PC-3 (cell line): ENCODE measurements around the gene ZNF490. TPM values are rescaled to one million over a fixed set of nuclear protein-coding genes. Genes with fewer than 3 reads are reported as not detected.

Experiments
- ATAC-seq: fragments of 200-7000 bp; cut with Tn5 transposase; 2 replicates; pipeline ENCODE4 v1.9.1; 2020; ENCODE audit warnings: mild to moderate bottlenecking, moderate library complexity
- BruUV-seq: library from RNA; stranded (reverse); fragments of 400-500 nt; replicated peaks from 2 replicates; lab custom pipeline; 2021; lab: Mats Ljungman, UMichigan
- CTCF ChIA-PET: fragments of 300-600 bp; sonication (Branson Sonifier 250); formaldehyde crosslinking; loops from one replicate; lab custom pipeline; 2022; ENCODE audit warnings: antibody characterized with exemption; lab: Charles Lee
- POLR2A ChIA-PET: fragments of 300-600 bp; sonication (Branson Sonifier 250); formaldehyde crosslinking; loops from one replicate; lab custom pipeline; 2022; ENCODE audit warnings: antibody characterized with exemption; ENCODE audit not compliant: unreplicated experiment; lab: Charles Lee
- DNase-seq: peaks from one replicate; pipeline ENCODE4 v3.0.0-alpha.2; 2015
- H2AFZ ChIP-seq: fragments of 300-600 bp; sonication (generic); 2 replicates; pipeline ENCODE4 v1.6.0; 2016; ENCODE audit warnings: antibody characterized with exemption, low read length
- H3F3A ChIP-seq: fragments of 300-600 bp; sonication (generic); one replicate; pipeline ENCODE4 v1.6.0; 2017; ENCODE audit warnings: antibody characterized with exemption, low read length, control low read depth, mild to moderate bottlenecking; ENCODE audit not compliant: unreplicated experiment
- H3K27ac ChIP-seq: fragments of 300-600 bp; sonication (generic); 2 replicates; pipeline ENCODE4 v1.5.1; 2016; ENCODE audit warnings: mild to moderate bottlenecking, low read length
- H3K27me3 ChIP-seq: fragments of 300-600 bp; sonication (generic); 2 replicates; pipeline ENCODE4 v1.6.1; 2016; ENCODE audit warnings: low read length, mixed read lengths
- H3K36me3 ChIP-seq: fragments of 300-600 bp; sonication (generic); 2 replicates; pipeline ENCODE4 v1.6.1; 2016; ENCODE audit warnings: low read depth, mixed run types, low read length, mixed read lengths
- H3K4me1 ChIP-seq: fragments of 300-600 bp; sonication (generic); 2 replicates; pipeline ENCODE4 v1.5.1; 2016; ENCODE audit warnings: low read length; ENCODE audit not compliant: insufficient read depth
- H3K4me2 ChIP-seq: fragments of 300-600 bp; sonication (generic); 2 replicates; pipeline ENCODE4 v1.6.0; 2016; ENCODE audit warnings: low read length
- H3K4me3 ChIP-seq: fragments of 300-600 bp; sonication (generic); 2 replicates; pipeline ENCODE4 v1.5.1; 2016; ENCODE audit warnings: mild to moderate bottlenecking, low read length, mixed read lengths
- H3K79me2 ChIP-seq: fragments of 300-600 bp; sonication (generic); 2 replicates; pipeline ENCODE4 v1.6.1; 2017; ENCODE audit warnings: low read length, mixed read lengths
- H3K9ac ChIP-seq: fragments of 300-600 bp; sonication (generic); 2 replicates; pipeline ENCODE4 v1.6.0; 2016; ENCODE audit warnings: mild to moderate bottlenecking, low read length
- H3K9me2 ChIP-seq: fragments of 300-600 bp; sonication (generic); replicated peaks from 2 replicates; pipeline ENCODE4 v1.6.1; 2016; ENCODE audit warnings: mixed run types, low read length, mixed read lengths
- H3K9me3 ChIP-seq: fragments of 300-600 bp; sonication (generic); 2 replicates; pipeline ENCODE4 v1.6.1; 2016; ENCODE audit warnings: low read length, mixed read lengths
- H4K20me1 ChIP-seq: fragments of 300-600 bp; sonication (generic); 2 replicates; pipeline ENCODE4 v1.6.1; 2016; ENCODE audit warnings: low read length, mixed read lengths
- EZH2 ChIP-seq: fragments of 300-600 bp; sonication (generic); IDR thresholded peaks from one replicate; pipeline ENCODE4 v1.6.1; 2017; ENCODE audit warnings: antibody characterized with exemption, mild to moderate bottlenecking, low read length; ENCODE audit not compliant: unreplicated experiment
- EZH2phosphoT487 ChIP-seq: fragments of 300-600 bp; sonication (generic); IDR thresholded peaks from 2 replicates; pipeline ENCODE4 v1.6.1; 2018; ENCODE audit warnings: mild to moderate bottlenecking, antibody characterized with exemption, low read length, borderline replicate concordance
- intact Hi-C: fragments of 100-400 bp; cut with micrococcal nuclease; formaldehyde crosslinking; loops from 2 replicates; pipeline ENCODE4 v1.9.0; 2023
- total RNA-seq: library from RNA; depleted of rRNA; stranded (reverse); fragments of >200 nt; gene quantifications from 2 replicates; pipeline ENCODE4 v1.2.3, GENCODE V29; 2014
- TF ChIP-seq, protein P1 (sequence below): fragments of 300-600 bp; sonication (generic); conservative IDR thresholded peaks from 2 replicates; pipeline ENCODE4 v1.5.1; 2017; ENCODE audit warnings: antibody characterized with exemption, low read depth, mild to moderate bottlenecking, low read length

ZNF490 gene
- total RNA-seq, 1 experiment from 2014 or later: 10.7 TPM

DNA sequence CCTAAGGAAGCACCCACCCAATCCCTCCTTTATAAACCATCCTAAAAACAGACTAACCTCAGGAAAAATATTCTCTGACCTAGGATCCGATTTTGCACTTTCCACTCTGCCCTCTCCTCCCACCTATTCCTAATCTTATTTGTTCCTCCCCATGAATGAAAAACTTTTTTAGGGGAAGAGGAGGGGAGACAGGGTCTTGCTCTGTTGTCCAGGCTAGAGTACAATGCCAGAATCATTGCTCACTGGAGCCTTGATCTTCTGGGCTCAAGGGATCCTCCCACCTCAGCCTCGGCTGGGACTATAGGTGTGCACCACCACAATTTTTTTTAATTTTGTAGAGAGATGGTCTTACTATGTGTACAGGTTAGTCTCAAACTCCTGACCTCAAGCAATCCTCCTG, 63.7 kb downstream of the ZNF490 start:
- H3K4me1 ChIP-seq: no peaks in the 10 kb centered on the region

DNA sequence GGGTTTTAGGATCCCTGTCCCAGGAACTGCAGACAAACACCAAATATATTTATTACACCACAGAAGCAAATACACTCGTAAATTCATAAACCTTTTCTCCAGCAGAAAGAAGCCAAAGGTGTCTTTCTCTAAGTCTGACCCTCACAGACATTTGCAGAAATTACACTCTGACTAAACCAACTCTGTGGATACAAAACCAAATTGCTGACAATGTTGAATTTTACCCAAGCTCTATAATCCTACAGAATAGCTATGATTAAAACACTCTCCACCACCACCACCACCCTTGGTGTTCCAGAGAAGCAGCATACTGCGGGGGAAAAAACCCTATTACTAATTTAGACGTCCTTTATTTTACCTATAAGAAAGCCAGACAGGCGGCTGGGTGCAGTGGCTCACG, 64.5 kb downstream of the ZNF490 start:
- Histone ChIP-seq H2AFZ (no peak overlapping the region), H3K9ac (no peak overlapping the region), H3K4me1 (no peaks in the 10 kb centered on the region), H3K4me2 (no peak overlapping the region), H3K9me2 (no peaks in the 10 kb centered on the region), H3K27ac (no peak overlapping the region), H3K79me2 (peaks cover 61% of the 10 kb centered on the region), H3K4me3 (no peak overlapping the region), H3F3A (no peaks in the 10 kb centered on the region), H3K9me3 (peaks cover 19% of the 10 kb centered on the region), H3K27me3 (no peaks in the 10 kb centered on the region), H4K20me1 (no peaks in the 10 kb centered on the region), H3K36me3 (peaks cover 71% of the 10 kb centered on the region)
- BruUV-seq: no TSS peak
- ATAC-seq (no peak), DNase-seq (no peak)
- ChIA-PET POLR2A (no interaction called here), CTCF (no interaction called here)
- intact Hi-C loops: no loop called here
- TF ChIP-seq, protein P1, sequence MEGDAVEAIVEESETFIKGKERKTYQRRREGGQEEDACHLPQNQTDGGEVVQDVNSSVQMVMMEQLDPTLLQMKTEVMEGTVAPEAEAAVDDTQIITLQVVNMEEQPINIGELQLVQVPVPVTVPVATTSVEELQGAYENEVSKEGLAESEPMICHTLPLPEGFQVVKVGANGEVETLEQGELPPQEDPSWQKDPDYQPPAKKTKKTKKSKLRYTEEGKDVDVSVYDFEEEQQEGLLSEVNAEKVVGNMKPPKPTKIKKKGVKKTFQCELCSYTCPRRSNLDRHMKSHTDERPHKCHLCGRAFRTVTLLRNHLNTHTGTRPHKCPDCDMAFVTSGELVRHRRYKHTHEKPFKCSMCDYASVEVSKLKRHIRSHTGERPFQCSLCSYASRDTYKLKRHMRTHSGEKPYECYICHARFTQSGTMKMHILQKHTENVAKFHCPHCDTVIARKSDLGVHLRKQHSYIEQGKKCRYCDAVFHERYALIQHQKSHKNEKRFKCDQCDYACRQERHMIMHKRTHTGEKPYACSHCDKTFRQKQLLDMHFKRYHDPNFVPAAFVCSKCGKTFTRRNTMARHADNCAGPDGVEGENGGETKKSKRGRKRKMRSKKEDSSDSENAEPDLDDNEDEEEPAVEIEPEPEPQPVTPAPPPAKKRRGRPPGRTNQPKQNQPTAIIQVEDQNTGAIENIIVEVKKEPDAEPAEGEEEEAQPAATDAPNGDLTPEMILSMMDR: no peak
- no peak for TF ChIP-seq EZH2
- TF ChIP-seq EZH2phosphoT487: no peak

More for the DNA sequence above, 63.7 kb downstream of the ZNF490 start:
- Histone ChIP-seq H4K20me1 (no peaks in the 10 kb centered on the region), H2AFZ (no peak overlapping the region), H3F3A (no peaks in the 10 kb centered on the region), H3K9ac (no peak overlapping the region), H3K9me3 (peaks cover 13% of the 10 kb centered on the region), H3K4me2 (no peak overlapping the region), H3K4me3 (no peak overlapping the region), H3K9me2 (no peaks in the 10 kb centered on the region), H3K27me3 (no peaks in the 10 kb centered on the region), H3K36me3 (peaks cover 63% of the 10 kb centered on the region), H3K79me2 (peaks cover 61% of the 10 kb centered on the region), H3K27ac (no peak overlapping the region)
- intact Hi-C loops: no loop called here
- no TSS peak for BruUV-seq
- TF ChIP-seq EZH2phosphoT487: no peak
- TF ChIP-seq, protein P1: no peak
- TF ChIP-seq EZH2: no peak
- CTCF ChIA-PET: no interaction called here
- POLR2A ChIA-PET: no interaction called here
- ATAC-seq (no peak), DNase-seq (no peak)

DNA sequence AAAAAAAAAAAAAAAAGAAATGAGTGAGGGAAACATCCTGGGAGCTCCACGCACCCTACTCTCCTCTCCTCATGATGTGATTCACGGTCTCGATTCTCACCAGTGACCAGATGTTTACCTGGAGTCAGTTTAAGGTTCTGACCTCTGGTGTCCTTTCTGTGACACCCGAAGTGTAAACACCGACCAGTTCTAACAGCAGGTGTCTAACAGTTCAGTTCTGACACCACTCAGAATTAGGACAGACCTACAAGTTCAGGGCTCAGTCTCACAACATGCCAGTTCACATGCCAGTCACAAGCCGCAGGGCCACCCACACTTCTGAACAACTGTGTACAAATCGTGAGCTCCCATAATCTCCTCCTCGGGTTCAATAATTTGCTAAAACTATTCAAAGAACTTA, 65.3 kb downstream of the ZNF490 start:
- Histone ChIP-seq H3K9me2 (no peaks in the 10 kb centered on the region), H3K4me1 (no peaks in the 10 kb centered on the region), H3K27me3 (no peaks in the 10 kb centered on the region), H3K4me2 (no peak overlapping the region), H3K9ac (no peak overlapping the region), H4K20me1 (no peaks in the 10 kb centered on the region), H3K4me3 (no peak overlapping the region), H3F3A (no peaks in the 10 kb centered on the region), H3K79me2 (peaks cover 55% of the 10 kb centered on the region), H3K9me3 (peaks cover 22% of the 10 kb centered on the region), H3K27ac (no peak overlapping the region), H3K36me3 (peaks cover 78% of the 10 kb centered on the region), H2AFZ (no peak overlapping the region)
- BruUV-seq: no TSS peak
- ATAC-seq (no peak), DNase-seq (no peak)
- ChIA-PET POLR2A (no interaction called here), CTCF (no interaction called here)
- intact Hi-C loops: no loop called here
- TF ChIP-seq EZH2phosphoT487 (no peak), EZH2 (no peak)
- TF ChIP-seq, protein P1: no peak
